ENCODE measurements around the gene TCOF1.

- TF ChIP-seq CTCF (conservative IDR thresholded peaks at IDR 0.05; ENCODE audit: low read length) = no peak
- no peak for TF ChIP-seq EZH2phosphoT487 (IDR thresholded peaks at IDR 0.05; ENCODE audit: borderline replicate concordance, low read depth, low read length)
Measured at GRCh38 chr5:150392680-150393079, 35.2 kb downstream of the TCOF1 start.
